SW480 (cell line): ENCODE measurements around the gene CSRP1.

Experiments
- DNase-seq: peaks from one replicate; pipeline ENCODE4 v3.0.0-alpha.2; 2016; ENCODE audit warnings: low spot score

Gene CSRP1

DNA sequence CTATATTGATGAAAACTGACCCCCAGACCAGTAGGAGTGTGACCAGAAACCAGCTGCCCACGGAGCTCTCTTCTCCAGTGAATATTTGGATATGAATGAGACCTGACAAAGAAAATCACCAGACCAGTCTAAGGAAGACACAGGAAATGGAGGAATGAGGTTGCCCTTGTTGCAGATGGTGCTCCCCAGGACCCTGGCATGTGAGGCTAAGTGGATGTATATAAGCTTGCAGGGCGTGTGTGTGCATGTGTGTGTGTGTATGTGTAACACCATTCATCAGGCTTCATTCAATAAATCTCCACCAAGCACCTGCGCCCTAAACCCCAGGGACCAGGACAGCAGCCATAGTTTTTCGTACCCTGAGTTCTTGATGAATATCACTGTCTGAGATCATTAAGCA is 52.3 kb downstream of the CSRP1 start:
- no peak for DNase-seq

- DNase-seq, result no peak
These were observed 54.1 kb downstream of the CSRP1 start for GRCh38 chr1:201452866-201453265.

DNA sequence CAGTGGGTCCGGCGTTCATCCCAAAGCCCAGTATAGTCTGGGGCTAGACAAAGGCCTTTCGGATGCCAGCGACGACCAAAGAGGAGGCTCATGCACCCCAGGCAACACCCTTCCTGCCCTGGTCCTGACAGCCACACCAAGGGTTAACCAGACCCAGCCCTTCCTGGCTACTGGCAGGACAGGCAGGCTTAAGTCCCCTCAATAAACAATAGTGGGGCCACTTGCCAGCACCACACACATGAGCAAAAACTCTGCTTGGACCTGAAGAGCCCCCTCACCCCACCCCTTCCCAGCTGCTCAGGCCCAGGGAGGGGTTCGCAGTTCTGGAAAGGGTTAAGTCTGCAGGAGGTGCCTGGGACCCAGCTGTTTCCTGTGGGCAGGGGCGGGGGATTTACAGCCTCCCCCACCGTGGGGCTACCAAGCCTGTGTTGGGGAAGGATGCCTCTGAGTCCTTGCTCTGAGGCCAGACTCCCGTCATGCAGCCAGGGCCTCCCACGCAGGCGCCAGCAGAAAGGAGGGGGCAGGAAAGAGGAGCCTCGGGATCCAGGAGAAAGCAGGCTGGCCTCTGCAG is 56.1 kb downstream of the CSRP1 start:
- peak; percentile 55 for DNase-seq

DNA sequence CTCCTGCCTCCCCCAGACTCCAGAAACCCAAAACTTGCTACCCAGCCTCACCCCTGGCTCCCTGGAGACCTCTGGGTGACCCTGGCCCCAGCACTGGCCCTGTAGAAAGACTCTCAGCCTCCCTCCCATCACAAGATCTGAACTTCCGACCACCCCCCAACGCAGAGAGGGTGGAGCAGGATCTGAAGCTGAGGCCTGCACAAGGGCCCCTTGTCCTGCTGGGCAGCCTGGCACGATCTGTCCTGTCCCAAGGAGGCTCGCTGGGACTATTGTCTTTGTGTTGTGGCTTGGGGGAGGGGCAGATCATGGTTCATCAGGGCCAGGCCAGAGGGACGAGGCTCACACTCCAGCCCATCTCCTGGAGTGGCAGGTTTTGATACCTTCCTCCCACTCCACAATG is 57.9 kb downstream of the CSRP1 start:
- peak; percentile 79 for DNase-seq

DNA sequence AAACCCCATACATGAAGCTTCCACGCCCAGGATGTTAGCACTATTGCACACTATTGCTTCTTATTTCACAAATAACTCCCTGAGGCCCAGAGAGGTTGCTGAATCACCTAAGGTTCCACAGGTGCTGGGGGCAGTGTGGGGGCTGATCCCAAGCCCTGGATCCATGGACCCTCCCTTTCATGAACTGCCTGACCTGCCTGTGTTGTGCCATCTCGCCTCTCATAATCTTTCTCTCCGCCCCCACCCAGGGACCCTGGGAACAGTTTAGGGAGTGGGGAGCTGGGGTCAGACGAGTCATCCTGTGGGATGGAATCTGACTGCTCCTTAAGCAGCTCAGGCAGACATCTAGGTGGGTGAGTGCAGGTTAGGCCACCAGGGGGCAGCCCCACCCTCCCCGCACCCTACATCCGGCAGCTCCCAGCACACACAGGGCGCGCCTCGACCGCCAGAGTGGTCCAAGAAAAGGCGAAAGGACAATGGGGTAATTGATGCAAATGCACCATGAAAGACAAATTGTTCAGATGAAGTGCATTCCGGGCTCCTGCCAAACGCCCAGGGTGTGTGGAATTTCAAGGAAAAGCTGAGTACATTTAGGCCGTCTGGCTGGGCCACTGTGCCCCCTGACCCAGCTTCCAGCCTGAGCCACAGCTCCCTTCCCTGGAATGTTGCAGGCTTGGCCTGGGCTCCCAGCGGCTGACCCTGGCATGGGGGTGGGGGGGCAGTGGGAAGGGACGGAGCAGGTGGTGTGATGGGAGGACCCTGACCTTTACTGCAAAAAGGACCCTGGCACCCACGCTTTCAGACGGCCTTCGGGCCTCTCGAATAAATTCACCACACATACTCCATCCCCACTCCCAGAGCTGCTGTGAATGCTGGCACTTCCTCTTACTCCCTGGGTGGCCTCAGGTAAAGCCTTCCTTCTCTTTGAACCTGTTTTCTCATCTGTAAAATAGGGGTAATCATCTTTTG is 58.7 kb downstream of the CSRP1 start:
- peak; percentile 86 for DNase-seq

- no peak for DNase-seq
These were observed 61.6 kb downstream of the CSRP1 start for GRCh38 chr1:201445310-201445709.

DNA sequence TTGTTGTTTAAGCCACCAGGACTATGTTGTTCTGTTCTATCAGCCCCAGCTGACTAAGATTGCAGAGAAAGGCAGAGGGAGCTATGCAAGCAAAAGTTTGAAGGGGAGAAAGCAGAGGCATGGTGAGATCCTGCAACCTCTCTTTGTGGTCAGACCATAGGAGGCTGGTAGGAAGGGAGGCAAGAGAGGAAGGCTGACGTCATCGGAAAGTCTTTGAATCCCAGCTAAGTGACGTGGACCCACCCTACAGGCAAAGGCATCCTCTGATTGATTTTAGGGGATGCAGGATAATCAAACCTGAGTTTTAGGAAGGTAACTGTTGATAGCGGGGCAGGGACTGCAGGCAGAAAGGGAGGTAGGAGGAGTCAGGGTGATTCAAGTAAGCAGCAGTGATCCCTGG is 62.1 kb downstream of the CSRP1 start:
- peak; percentile 71 for DNase-seq

DNA sequence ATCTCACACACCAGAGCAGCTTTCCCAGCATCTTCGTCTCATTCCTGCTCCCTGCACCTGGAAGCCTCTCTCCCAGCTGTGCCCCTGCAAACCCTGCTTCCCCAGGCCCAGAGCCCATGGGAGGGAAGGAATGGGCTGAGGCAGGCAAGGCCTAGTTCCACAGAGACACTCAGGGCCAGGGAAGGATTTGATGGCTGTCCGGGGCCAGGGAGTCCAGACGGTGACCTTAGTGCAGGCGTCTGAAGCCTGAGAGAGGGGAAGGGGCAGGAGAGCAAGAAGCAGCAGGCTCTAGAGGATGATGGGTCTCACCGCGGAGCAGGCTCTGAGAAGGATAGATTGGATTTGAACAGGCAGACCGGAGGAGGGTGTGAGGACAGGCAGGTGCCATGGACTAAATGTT is 63.2 kb downstream of the CSRP1 start:
- DNase-seq, result no peak

GRCh38 chr1:201436969-201437368 is 70.0 kb downstream of the CSRP1 start:
- no peak for DNase-seq

GRCh38 chr1:201436393-201436792 is 70.5 kb downstream of the CSRP1 start:
- peak; percentile 65 for DNase-seq

- DNase-seq, result no peak
These were observed 72.7 kb downstream of the CSRP1 start for GRCh38 chr1:201434266-201434665.

DNA sequence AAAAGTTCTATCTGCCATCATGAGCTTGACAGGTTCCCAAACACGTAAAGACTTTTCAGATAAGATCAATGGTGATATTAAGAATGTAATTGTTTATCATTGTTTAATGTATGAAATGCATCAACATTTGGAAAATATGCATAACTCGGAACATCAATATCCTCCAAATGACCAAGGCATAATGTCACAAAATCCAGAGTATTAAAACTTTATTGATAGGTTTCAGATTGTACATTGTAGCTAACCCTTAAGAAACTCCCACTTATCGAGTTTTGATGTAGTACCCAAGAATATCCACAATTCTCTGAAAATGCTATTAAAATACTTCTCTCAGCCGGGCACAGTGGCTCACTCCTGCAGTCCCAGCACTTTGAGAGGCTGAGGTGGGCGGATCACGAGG is 73.3 kb downstream of the CSRP1 start:
- no peak for DNase-seq
